Psoas muscle (tissue), 8 donors: ENCODE data around the gene AMIGO1. TPM values are rescaled to one million over a fixed set of nuclear protein-coding genes. Genes with fewer than 3 reads are reported as not detected.
A peak's percentile ranks its signal among the peaks of the same experiment; 100 is the strongest.

Source experiments
- ATAC-seq, 4 donors: fragments of 200-7000 bp; cut with Tn5 transposase; one replicate each; pipeline ENCODE4 v1.9.1; 2020; ENCODE audit warnings: moderate library complexity in 3 of 4, mild to moderate bottlenecking in 2 of 4
- DNase-seq, 2 donors: peaks; one replicate each; pipeline ENCODE4 v3.0.0-alpha.2; 2020
- H3K27ac ChIP-seq: fragments of 200-600 bp; one replicate; pipeline ENCODE4 v1.8.0; 2022
- H3K27me3 ChIP-seq, 3 donors: fragments of 200-600 bp in 1 of 3; one replicate each; pipeline versions ENCODE4 v1.6.1 to v1.8.0; 2013 to 2022; ENCODE audit warnings: low read length in 2 of 3, mild to moderate bottlenecking in 2 of 3, moderate library complexity in 1 of 3; ENCODE audit not compliant: insufficient read depth in 3 of 3
- H3K36me3 ChIP-seq, 2 donors: fragments of 200-600 bp in 1 of 2; one replicate each; pipeline versions ENCODE4 v1.6.1 to v1.8.0; 2013 to 2022; ENCODE audit warnings: low read depth in 1 of 2, mild to moderate bottlenecking in 1 of 2, moderate library complexity in 1 of 2; ENCODE audit not compliant: insufficient read depth in 1 of 2
- H3K4me1 ChIP-seq: fragments of 200-600 bp; one replicate; pipeline ENCODE4 v1.8.0; 2022
- H3K4me3 ChIP-seq: fragments of 200-600 bp; one replicate; pipeline ENCODE4 v1.8.0; 2022; ENCODE audit warnings: mild to moderate bottlenecking
- H3K9me3 ChIP-seq: fragments of 200-600 bp; one replicate; pipeline ENCODE4 v1.8.0; 2022
- CTCF ChIP-seq: fragments of 200-600 bp; IDR thresholded peaks from one replicate; pipeline ENCODE4 v1.8.0; 2022; ENCODE audit warnings: antibody characterized with exemption
- WGBS, 3 donors: extraction: QIAGEN DNeasy Blood & Tissue Kit; methylation state at CpG; one replicate each; pipeline versions ENCODE4 v1.1.6 to v1.1.7; 2013; 5-methylcytosine and 5-hydroxymethylcytosine counted together
- intact Hi-C, 2 donors: fragments of 100-400 bp; cut with DNase I; formaldehyde crosslinking; loops; one replicate each; pipeline versions ENCODE4 v1.11.0 to v1.14.2; 2022
- polyA plus RNA-seq, 3 donors: library from polyadenylated mRNA; stranded (reverse); fragments of 200-250 nt; gene quantifications; one replicate each; pipeline ENCODE4 v1.2.3, GENCODE V29; 2013
- total RNA-seq, 4 donors: library from RNA; stranded (reverse); fragmentation: NEBNext Ultra II Directional in 2 of 4; extraction: Animal tissue kit (Norgen Biotek cat#: 25700) in 2 of 4; gene quantifications; one replicate each; pipeline versions ENCODE4 v1.2.1 to v1.2.4, GENCODE V29; 2021 to 2023
- donor health status: healthy with polysubstance abuse.
- donor health status: DM: no; HTN: no; CAD: no; lungs with moderate emphysema.
- donor health status: Bipolar disorder and iron deficiency.
- donor health status: healthy.
- donor health status: DM: yes; HTN: yes; CAD: no.
- donor health status: DM: no; HTN: no; CAD: no.
- donor health status: DM: no; HTN: no; CAD: no.
- donor health status: DM: yes; HTN: yes; CAD: no.

The AMIGO1 gene
- total and polyA plus RNA-seq, 7 donors = 3.1 to 16.6 (median 10.0) TPM

GRCh38 chr1:109503935-109504334, 5.6 kb downstream of the AMIGO1 start:
- TF ChIP-seq CTCF = no peak
- 70 to 73% (median 70%) methylated on average over 5 of the region's 5 CpGs for WGBS, 3 donors
- no peaks in the 10 kb centered on the region for H3K9me3 ChIP-seq
- DNase-seq (no peak), ATAC-seq (no peak)
- H3K4me3 ChIP-seq = no peak overlapping the region
- no peaks in the 10 kb centered on the region for H3K27me3 ChIP-seq
- peaks cover 0 to 39% of the 10 kb centered on the region in 2 donors for H3K36me3 ChIP-seq
- H3K4me1 ChIP-seq = peaks cover 46% of the 10 kb centered on the region
- intact Hi-C loops = no loop called here
- no peak overlapping the region for H3K27ac ChIP-seq

GRCh38 chr1:109502364-109502851, 7.1 kb downstream of the AMIGO1 start:
- WGBS, 3 donors = 50 to 67% (median 56%) methylated on average over 3 of the region's 3 CpGs
- Histone ChIP-seq H3K27ac (peak overlapping the region; percentile 16), H3K4me3 (no peak overlapping the region), H3K36me3 (peaks cover 0 to 39% of the 10 kb centered on the region in 2 donors), H3K27me3 (no peaks in the 10 kb centered on the region), H3K9me3 (no peaks in the 10 kb centered on the region), H3K4me1 (peaks cover 36% of the 10 kb centered on the region)
- TF ChIP-seq CTCF = no peak
- ATAC-seq (no peak), DNase-seq (no peak)
- intact Hi-C loops = no loop called here

- Histone ChIP-seq H3K4me3 (no peak overlapping the region), H3K4me1 (peaks cover 30% of the 10 kb centered on the region), H3K27me3 (no peaks in the 10 kb centered on the region), H3K36me3 (peaks cover 0 to 40% of the 10 kb centered on the region in 2 donors), H3K27ac (no peak overlapping the region), H3K9me3 (no peaks in the 10 kb centered on the region)
- no peak for TF ChIP-seq CTCF
- ATAC-seq (no peak), DNase-seq (no peak)
- intact Hi-C loops = no loop called here
- 68 to 79% (median 72%) methylated on average over 5 of the region's 5 CpGs for WGBS, 3 donors
Measured at GRCh38 chr1:109501644-109502363, 7.7 kb downstream of the AMIGO1 start.

GRCh38 chr1:109500941-109501381, 8.6 kb downstream of the AMIGO1 start:
- no peak for TF ChIP-seq CTCF
- Histone ChIP-seq H3K4me1 (peaks cover 22% of the 10 kb centered on the region), H3K4me3 (no peak overlapping the region), H3K27me3 (no peaks in the 10 kb centered on the region), H3K27ac (no peak overlapping the region), H3K36me3 (peaks cover 0 to 48% of the 10 kb centered on the region in 2 donors), H3K9me3 (no peaks in the 10 kb centered on the region)
- no peak for ATAC-seq
- intact Hi-C loops = no loop called here
- DNase-seq = no peak
- WGBS, 3 donors = 44 to 58% (median 46%) methylated on average over 5 of the region's 5 CpGs
